Body of pancreas (tissue), 4 donors: Measurements from ENCODE around the gene GFRA4.

ENCODE experiments used
- CTCF ChIP-seq, 7 experiments: fragments of 450-650 bp in 4 of 7; fragments of 200-600 bp in 3 of 7; sonication (generic) in 3 of 7; IDR thresholded peaks; one replicate each; pipeline ENCODE4 v1.5.1; 2016 to 2019; ENCODE audit warnings: antibody characterized with exemption in 7 of 7
- POLR2A ChIP-seq, 3 donors: fragments of 450-650 bp; IDR thresholded peaks; one replicate each; pipeline ENCODE4 v1.6.1; 2016; ENCODE audit warnings: antibody characterized with exemption in 3 of 3, mild to moderate bottlenecking in 2 of 3

- TF ChIP-seq CTCF (IDR thresholded peaks at IDR 0.05): no peak
- TF ChIP-seq POLR2A (IDR thresholded peaks at IDR 0.05): no peak
Observed at GRCh38 chr20:3678856-3679720, 15.9 kb upstream of the GFRA4 start.
